HepG2 (cell line): ENCODE data around the gene KIF26B. TPM values are rescaled to one million over a fixed set of nuclear protein-coding genes. Genes with fewer than 3 reads are reported as not detected.

Experiments
- ATAC-seq: fragments of 200-7000 bp; cut with Tn5 transposase; 3 replicates; pipeline ENCODE4 v1.9.1; 2020; ENCODE audit warnings: mild to moderate bottlenecking, moderate library complexity
- BruUV-seq: library from RNA; stranded (reverse); fragments of 400-500 nt; replicated peaks from 2 replicates; lab custom pipeline; 2021; lab: Mats Ljungman, UMichigan
- CTCF ChIA-PET: fragments of 300-600 bp; formaldehyde crosslinking; extraction: SDS; loops from one replicate; lab custom pipeline; 2021; ENCODE audit warnings: low total read pairs, inconsistent platforms, low intra/inter-chr PET ratio; lab: Yijun Ruan, JAX
- POLR2A ChIA-PET: fragments of 350-600 bp; sonication (Branson Sonifier 250); formaldehyde crosslinking; loops from one replicate; lab custom pipeline; 2020; ENCODE audit warnings: antibody characterized with exemption, inconsistent platforms; lab: Yijun Ruan, JAX
- DNase-seq: peaks from one replicate; pipeline ENCODE4 v3.0.0-alpha.2; 2015; ENCODE audit warnings: low spot score
- FAIRE-seq: peaks from 3 replicates; lab custom pipeline; 2011; peaks lifted over from hg19 to GRCh38; lab: Jason Lieb, UNC
- H2AFZ ChIP-seq: one replicate; pipeline ENCODE4 v1.6.1; 2011; ENCODE audit warnings: low read length, inconsistent platforms
- H3K27ac ChIP-seq: fragments of 300-600 bp; 3 replicates; pipeline ENCODE4 v1.8.0; 2011; ENCODE audit warnings: mixed run types, mild to moderate bottlenecking, mixed read lengths, low read length, inconsistent platforms; ENCODE audit not compliant: insufficient read depth; ENCODE audit errors: extremely low read length
- H3K27me3 ChIP-seq, 2 experiments: fragments of 200-600 bp in 1 of 2; 2 replicates in 1 of 2; 3 replicates in 1 of 2; pipeline versions ENCODE4 v1.6.0 to v1.8.0; 2011; ENCODE audit warnings: low read length in 2 of 2, mild to moderate bottlenecking in 2 of 2, moderate library complexity in 2 of 2, inconsistent platforms in 1 of 2; ENCODE audit not compliant: insufficient read depth in 2 of 2, control insufficient read depth in 1 of 2
- H3K36me3 ChIP-seq, 2 experiments: fragments of 200-600 bp in 1 of 2; replicated peaks in 1 of 2; 2 replicates in 1 of 2; 3 replicates in 1 of 2; pipeline versions ENCODE4 v1.5.1 to v1.8.0; 2011; ENCODE audit warnings: low read length in 2 of 2, inconsistent platforms in 1 of 2; ENCODE audit not compliant: insufficient read depth in 2 of 2, control insufficient read depth in 1 of 2
- H3K4me1 ChIP-seq: 2 replicates; pipeline ENCODE4 v1.5.1; 2012; ENCODE audit warnings: low read length, inconsistent platforms; ENCODE audit not compliant: insufficient read depth
- H3K4me2 ChIP-seq: 2 replicates; pipeline ENCODE4 v1.6.0; 2011; ENCODE audit warnings: low read depth, low read length, inconsistent platforms
- H3K4me3 ChIP-seq, 3 experiments: fragments of 200-600 bp in 1 of 3; sonication (generic), shearing (Covaris generic) in 1 of 3; replicated peaks in 1 of 3; 2 replicates each; pipeline ENCODE4 v1.5.1; 2011 to 2016; ENCODE audit warnings: low read length in 3 of 3, inconsistent platforms in 2 of 3, low read depth in 2 of 3, mild to moderate bottlenecking in 2 of 3, control low read depth in 1 of 3, mixed read lengths in 1 of 3; ENCODE audit not compliant: insufficient read depth in 1 of 3
- H3K79me2 ChIP-seq: one replicate; pipeline ENCODE4 v1.6.1; 2011; ENCODE audit warnings: low read length, inconsistent platforms; ENCODE audit not compliant: insufficient read depth
- H3K9ac ChIP-seq: 2 replicates; pipeline ENCODE4 v1.6.0; 2011; ENCODE audit warnings: mild to moderate bottlenecking, low read depth, low read length, inconsistent platforms; ENCODE audit not compliant: insufficient read depth
- H3K9me3 ChIP-seq: 2 replicates; pipeline ENCODE4 v1.5.1; 2012; ENCODE audit warnings: mild to moderate bottlenecking, low read length
- H4K20me1 ChIP-seq: 2 replicates; pipeline ENCODE4 v1.6.0; 2011; ENCODE audit warnings: inconsistent platforms, mild to moderate bottlenecking, low read length, moderate library complexity; ENCODE audit not compliant: insufficient read depth
- DNMT1 ChIP-seq: sonication (generic); formaldehyde crosslinking; IDR thresholded peaks from 2 replicates; pipeline ENCODE4 v1.5.1; 2020; ENCODE audit warnings: mild to moderate bottlenecking, missing genetic modification reagents
- FOXC1 ChIP-seq: sonication (generic); formaldehyde crosslinking; IDR thresholded peaks from 2 replicates; pipeline ENCODE4 v1.8.0; 2022; ENCODE audit warnings: mild to moderate bottlenecking, missing genetic modification reagents, borderline replicate concordance
- FOXK2 ChIP-seq: fragments of 450-650 bp; IDR thresholded peaks from 2 replicates; pipeline ENCODE4 v1.6.1; 2016
- IRX3 ChIP-seq: sonication (generic); formaldehyde crosslinking; IDR thresholded peaks from 2 replicates; pipeline ENCODE4 v1.8.1; 2023; ENCODE audit warnings: mild to moderate bottlenecking, low read depth, missing genetic modification reagents, borderline replicate concordance
- MTA3 ChIP-seq: sonication (generic); formaldehyde crosslinking; IDR thresholded peaks from 2 replicates; pipeline ENCODE4 v1.4.0; 2020; ENCODE audit warnings: missing genetic modification reagents
- ONECUT2 ChIP-seq: sonication (generic); formaldehyde crosslinking; IDR thresholded peaks from 2 replicates; pipeline ENCODE4 v1.4.0; 2020; ENCODE audit warnings: missing genetic modification reagents
- XBP1 ChIP-seq: sonication (generic); formaldehyde crosslinking; IDR thresholded peaks from 2 replicates; pipeline ENCODE4 v1.5.0; 2020; ENCODE audit warnings: missing genetic modification reagents
- ZNF607 ChIP-seq: sonication (generic); formaldehyde crosslinking; IDR thresholded peaks from 2 replicates; pipeline ENCODE4 v1.5.1; 2020; ENCODE audit warnings: missing genetic modification reagents, mild to moderate bottlenecking, borderline replicate concordance
- ZNF776 ChIP-seq: sonication (generic); formaldehyde crosslinking; IDR thresholded peaks from 2 replicates; pipeline ENCODE4 v1.4.0; 2020; ENCODE audit warnings: mild to moderate bottlenecking, missing genetic modification reagents
- WGBS: methylation state at CpG from one replicate; pipeline ENCODE4 v1.1.6; 2017; ENCODE audit warnings: low lambda C conversion rate; 5-methylcytosine and 5-hydroxymethylcytosine counted together
- in situ Hi-C: cut with HindIII; loops from 2 replicates; pipeline ENCODE4 v1.10.0; 2017; ENCODE audit warnings: low pct_unique_long_range_greater_than_20kb; ENCODE audit not compliant: extremely low pct_ligation_motif_present
- intact Hi-C: fragments of 100-400 bp; cut with micrococcal nuclease; formaldehyde crosslinking; loops from one replicate; pipeline ENCODE4 v1.10.0; 2022; ENCODE audit not compliant: unreplicated experiment
- polyA plus RNA-seq, 8 experiments: library from polyadenylated mRNA; depleted of rRNA in 3 of 8; stranded (reverse) in 7 of 8; unstranded in 1 of 8; fragments of >200 nt; fragmentation: Illumina TruSeq in 4 of 8; extraction: Trizol in 4 of 8; gene quantifications; 2 replicates each; pipeline versions ENCODE4 v1.2.1 to v1.2.3, GENCODE V29; 2011 to 2016; ENCODE audit warnings: low read depth in 4 of 8, missing spikeins in 1 of 8, mixed read lengths in 1 of 8; ENCODE audit not compliant: insufficient read depth in 1 of 8
- total RNA-seq, 5 experiments: library from RNA; depleted of rRNA; stranded (reverse); fragments of >200 nt; fragmentation: Illumina TruSeq; extraction: Trizol; gene quantifications; 2 replicates each; pipeline ENCODE4 v1.2.3, GENCODE V29; 2016; ENCODE audit warnings: low read depth in 1 of 5
- TF ChIP-seq, protein P1 (sequence below): sonication (generic); formaldehyde crosslinking; IDR thresholded peaks from 2 replicates; pipeline ENCODE4 v1.5.0; 2020; ENCODE audit warnings: missing genetic modification reagents

The KIF26B gene
- total and polyA plus RNA-seq, 2 of the 13 experiments (the other 11 are each of a cell fraction or from before 2014, with no cell fraction given): 0.08 to 0.09 TPM

DNA sequence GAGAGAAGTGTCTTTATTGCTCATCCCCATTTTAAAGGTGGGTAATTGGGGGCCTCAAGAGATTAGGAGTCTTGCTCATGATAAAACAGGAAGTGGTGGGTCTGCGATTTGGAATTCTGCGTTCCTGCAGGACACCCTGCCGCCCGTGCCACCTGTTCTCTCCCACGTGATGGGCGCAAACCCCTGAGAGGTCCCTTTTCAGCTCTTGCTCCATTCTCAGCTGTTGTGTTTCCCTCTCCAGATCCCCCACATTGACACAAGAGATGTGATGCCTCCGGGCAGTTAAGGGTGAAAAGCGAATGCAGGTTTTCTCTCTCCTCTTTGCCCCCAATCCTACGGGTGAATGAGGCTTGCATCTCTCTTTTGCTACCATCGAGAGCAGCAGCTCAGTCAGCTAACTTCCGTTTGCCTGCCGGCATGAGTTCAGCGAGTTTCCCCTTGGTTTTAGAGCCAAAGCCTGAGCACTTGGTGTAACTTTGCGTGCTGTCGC is 57.5 kb downstream of the KIF26B start:
- FAIRE-seq (no peak), DNase-seq (no peak), ATAC-seq (no peak)
- TF ChIP-seq FOXC1 (CRISPR knock-in tag) (no peak), FOXK2 (no peak), IRX3 (CRISPR knock-in tag) (no peak)
- TF ChIP-seq, protein P1, sequence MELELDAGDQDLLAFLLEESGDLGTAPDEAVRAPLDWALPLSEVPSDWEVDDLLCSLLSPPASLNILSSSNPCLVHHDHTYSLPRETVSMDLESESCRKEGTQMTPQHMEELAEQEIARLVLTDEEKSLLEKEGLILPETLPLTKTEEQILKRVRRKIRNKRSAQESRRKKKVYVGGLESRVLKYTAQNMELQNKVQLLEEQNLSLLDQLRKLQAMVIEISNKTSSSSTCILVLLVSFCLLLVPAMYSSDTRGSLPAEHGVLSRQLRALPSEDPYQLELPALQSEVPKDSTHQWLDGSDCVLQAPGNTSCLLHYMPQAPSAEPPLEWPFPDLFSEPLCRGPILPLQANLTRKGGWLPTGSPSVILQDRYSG (CRISPR knock-in tag): no peak
- no peak overlapping the region for H2AFZ ChIP-seq
- no peaks in the 10 kb centered on the region for H3K4me1 ChIP-seq
- no peaks in the 10 kb centered on the region for H3K79me2 ChIP-seq
- no peaks in the 10 kb centered on the region for H4K20me1 ChIP-seq
- no peak overlapping the region for H3K9ac ChIP-seq
- no peaks in the 10 kb centered on the region for H3K27me3 ChIP-seq
- intact Hi-C loops (no loop called here), in situ Hi-C loops (no loop called here)
- H3K27ac ChIP-seq: no peak overlapping the region
- ChIA-PET POLR2A (no interaction called here), CTCF (no interaction called here)
- no peak overlapping the region for H3K4me2 ChIP-seq
- WGBS: 81% methylated on average over 10 of the region's 15 CpGs
- peaks cover 7% of the 10 kb centered on the region for H3K9me3 ChIP-seq
- no peaks in the 10 kb centered on the region for H3K36me3 ChIP-seq
- BruUV-seq: no TSS peak
- no peak overlapping the region for H3K4me3 ChIP-seq

GRCh38 chr1:245213066-245213831 is 58.5 kb downstream of the KIF26B start:
- no peak overlapping the region for H3K27ac ChIP-seq
- ATAC-seq: no peak
- POLR2A ChIA-PET: no interaction called here
- WGBS: 63% methylated on average over 15 of the region's 15 CpGs
- DNase-seq: no peak
- H3K4me1 ChIP-seq: no peaks in the 10 kb centered on the region
- H3K4me2 ChIP-seq: no peak overlapping the region
- TF ChIP-seq DNMT1 (CRISPR knock-in tag) (no peak), XBP1 (CRISPR knock-in tag) (no peak), MTA3 (CRISPR knock-in tag) (no peak), ZNF776 (CRISPR knock-in tag) (no peak), ONECUT2 (no peak), ZNF607 (no peak)
- TF ChIP-seq, all 625 proteins: peak for 0
- Histone ChIP-seq H4K20me1 (no peaks in the 10 kb centered on the region), H3K36me3 (no peaks in the 10 kb centered on the region), H3K9ac (no peak overlapping the region), H3K79me2 (no peaks in the 10 kb centered on the region), H2AFZ (no peak overlapping the region), H3K27me3 (no peaks in the 10 kb centered on the region), H3K9me3 (no peaks in the 10 kb centered on the region), H3K4me3 (no peak overlapping the region)
- intact Hi-C loops (no loop called here), in situ Hi-C loops (no loop called here)
- FAIRE-seq: no peak
- no TSS peak for BruUV-seq
- CTCF ChIA-PET: no interaction called here
